Measurements from ENCODE around the gene CHCHD3.
"Not testable (repeated sequence)": the region's sequence is repeated elsewhere in the genome, so short reads cannot be mapped to it uniquely, and the experiment has no call there.

The CHCHD3 gene

DNA sequence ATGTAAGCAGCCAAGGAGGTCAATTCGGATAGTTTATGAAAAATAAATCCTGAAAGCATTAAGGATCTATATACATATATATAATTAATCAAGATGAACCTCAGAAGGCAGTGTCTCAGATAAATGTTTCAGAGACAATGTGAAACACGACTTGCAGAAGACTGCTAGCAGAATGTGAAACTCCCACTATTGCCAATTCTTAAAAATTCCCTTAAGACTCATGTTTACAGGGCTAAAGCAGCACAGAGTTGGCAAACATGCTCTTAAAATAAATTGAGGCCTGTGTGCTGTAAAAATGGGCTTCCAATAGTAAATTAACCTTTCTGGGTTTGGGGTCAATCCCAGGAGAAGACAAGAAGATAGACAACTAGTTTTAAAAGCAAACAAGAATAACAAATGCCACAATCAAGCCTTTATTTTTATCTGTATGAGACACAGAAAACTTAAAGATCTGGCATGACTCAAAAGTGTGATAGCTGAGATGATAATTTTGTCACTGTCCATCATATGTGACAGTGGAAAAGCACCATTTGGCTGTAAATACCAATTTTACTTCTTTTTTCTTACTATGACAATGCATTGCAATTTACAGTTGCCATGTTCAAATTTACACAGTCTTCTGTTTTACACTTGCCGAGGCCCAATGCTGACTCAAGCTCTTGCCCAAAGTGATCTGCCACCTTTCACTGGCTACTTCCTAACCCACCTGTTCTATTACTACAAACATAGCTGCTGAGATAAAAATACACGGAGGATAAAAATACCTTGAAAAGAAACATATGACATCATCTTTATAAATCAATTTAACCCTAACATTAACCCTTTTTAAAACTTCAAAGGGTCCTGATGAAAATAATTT lies 78.6 kb downstream of the CHCHD3 start:
- no peak for DNase-seq (ENCODE audit: low read depth in 2 of 2)

DNA sequence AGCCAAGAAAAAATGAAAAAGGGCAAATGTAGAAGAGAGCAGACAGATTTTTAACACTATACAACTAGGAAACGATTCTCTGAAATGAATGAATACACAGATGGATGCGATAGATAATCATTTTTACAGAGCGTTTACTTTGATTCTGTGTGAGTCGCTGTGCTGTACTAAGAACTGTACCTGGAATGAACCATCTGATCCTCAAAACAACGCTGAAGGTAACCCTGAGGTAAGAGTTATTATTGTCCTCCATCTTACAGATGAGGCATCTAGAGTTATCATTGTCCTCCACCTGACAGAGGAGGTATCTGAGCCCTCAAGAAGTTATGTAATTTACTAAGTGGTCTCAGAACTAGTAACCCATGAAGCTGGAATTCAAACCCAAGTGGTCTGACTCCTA lies 80.2 kb downstream of the CHCHD3 start:
- DNase-seq (ENCODE audit: low read depth in 2 of 2) = no peak

DNA sequence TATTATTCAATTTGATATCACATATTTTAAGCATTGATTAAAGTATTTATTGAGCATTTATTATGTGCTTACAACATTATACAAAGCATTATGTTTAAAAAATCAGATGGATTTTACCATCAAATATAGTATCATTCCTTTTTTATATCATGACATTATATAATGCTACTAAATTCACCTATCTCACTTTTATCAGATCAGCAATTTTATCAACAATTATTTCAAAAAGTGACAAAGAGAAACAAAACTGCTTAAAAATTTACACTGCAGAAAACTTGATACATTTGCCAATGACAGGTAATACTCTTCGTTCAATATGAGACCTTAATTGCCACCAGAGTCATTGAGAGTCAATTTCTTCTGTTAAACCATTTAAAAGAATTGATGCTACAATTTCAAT lies 82.0 kb downstream of the CHCHD3 start:
- DNase-seq (ENCODE audit: low read depth in 2 of 2) = no peak

DNA sequence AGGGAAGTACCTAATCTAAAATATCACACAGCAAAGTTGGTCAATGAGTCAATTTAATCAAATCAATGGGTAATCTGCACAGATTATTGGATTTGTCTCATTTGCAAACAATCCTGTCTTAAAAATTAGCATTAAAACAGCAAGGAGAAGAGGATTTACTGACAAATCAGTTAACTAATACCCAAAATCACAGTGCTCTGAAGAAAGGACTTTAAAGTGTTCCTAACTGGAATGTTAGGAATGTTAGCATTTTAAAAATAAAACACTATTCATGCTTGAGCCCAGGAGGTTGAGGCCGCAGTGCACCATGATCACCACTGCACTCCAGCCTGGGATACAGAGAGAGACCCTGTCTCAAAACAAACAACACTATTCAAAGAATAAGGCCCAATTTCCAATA lies 83.1 kb downstream of the CHCHD3 start:
- DNase-seq (ENCODE audit: low read depth in 2 of 2) = no peak

DNA sequence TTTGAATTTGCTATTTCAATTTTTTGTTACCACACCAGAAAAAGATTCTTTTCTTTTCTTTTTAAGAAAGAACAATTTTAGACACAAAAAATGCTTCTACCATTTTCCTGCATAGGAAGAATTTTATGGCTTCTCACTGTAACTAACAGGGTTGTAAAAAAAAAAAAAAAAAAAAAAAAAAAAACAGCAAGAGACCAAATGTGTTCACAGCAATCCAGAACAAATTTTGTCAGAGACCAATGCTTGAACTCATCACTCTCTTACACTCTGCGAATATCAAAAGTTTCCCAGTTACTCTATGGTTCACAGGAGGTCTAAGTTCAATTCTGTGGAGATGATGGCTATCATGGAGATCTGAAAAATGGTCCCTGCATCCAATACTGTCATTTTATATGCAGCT lies 84.4 kb downstream of the CHCHD3 start:
- no peak for DNase-seq (ENCODE audit: low read depth in 2 of 2)

DNA sequence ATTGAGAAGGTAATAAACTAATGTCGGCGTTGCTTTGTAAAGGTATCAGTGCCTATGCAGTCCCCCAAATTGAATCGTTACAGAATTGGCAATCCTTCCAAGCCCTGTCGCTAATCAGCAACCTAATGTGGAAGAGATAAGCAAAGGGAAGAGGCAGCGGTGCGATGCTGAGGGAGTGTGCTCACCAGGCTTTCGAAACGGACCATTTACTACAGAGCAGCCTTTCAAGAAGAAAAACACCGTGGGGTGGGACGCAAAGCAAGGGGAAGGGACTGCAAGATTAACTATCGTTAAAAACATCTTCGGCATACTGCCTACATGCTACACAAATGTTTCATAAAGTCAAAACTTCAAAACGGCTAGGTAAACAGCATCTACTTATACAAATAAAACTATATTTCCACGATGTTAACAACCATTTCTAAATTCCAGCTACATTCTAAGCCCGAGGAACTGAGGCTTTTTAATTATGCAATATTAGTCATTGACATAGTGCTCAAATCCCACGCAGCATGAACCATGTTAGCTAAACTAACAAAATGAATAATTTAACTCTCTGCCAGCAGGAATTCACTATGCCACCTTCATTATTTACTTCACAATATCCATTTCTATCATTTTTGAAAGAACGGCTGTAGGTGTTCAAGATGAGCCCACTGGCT lies 85.2 kb downstream of the CHCHD3 start:
- DNase-seq (ENCODE audit: low read depth in 2 of 2) = no peak

DNA sequence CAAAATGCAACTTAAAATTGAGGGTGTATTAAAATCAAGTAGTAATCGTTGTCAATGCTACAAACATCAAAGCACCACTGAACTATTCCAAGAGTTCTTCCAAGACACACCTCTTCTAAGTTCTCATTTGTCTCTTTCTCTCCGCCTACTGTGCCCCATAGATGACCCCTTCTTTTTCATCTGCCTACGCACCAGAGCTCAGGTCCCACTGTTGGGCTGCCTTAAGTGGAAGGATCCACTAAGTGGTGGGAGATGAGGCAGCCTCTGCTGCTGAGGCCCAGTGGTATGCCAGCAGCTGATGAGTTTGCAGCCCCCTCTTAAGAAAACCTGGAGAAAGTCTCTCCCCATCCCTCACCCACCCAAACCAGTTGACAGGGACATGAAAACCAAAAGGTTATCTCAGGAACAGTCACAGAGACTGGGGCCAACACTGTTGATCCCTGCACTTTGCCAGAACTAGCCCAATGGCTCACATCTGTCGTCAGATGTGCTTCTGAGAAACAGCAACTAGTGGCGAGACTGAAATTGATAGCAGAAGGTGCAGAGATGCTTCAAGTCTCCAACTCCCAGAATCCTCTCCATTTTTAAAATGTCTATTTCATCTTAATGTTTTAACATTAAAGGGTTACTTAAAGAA lies 88.4 kb downstream of the CHCHD3 start:
- no peak for DNase-seq (ENCODE audit: low read depth in 2 of 2)

DNA sequence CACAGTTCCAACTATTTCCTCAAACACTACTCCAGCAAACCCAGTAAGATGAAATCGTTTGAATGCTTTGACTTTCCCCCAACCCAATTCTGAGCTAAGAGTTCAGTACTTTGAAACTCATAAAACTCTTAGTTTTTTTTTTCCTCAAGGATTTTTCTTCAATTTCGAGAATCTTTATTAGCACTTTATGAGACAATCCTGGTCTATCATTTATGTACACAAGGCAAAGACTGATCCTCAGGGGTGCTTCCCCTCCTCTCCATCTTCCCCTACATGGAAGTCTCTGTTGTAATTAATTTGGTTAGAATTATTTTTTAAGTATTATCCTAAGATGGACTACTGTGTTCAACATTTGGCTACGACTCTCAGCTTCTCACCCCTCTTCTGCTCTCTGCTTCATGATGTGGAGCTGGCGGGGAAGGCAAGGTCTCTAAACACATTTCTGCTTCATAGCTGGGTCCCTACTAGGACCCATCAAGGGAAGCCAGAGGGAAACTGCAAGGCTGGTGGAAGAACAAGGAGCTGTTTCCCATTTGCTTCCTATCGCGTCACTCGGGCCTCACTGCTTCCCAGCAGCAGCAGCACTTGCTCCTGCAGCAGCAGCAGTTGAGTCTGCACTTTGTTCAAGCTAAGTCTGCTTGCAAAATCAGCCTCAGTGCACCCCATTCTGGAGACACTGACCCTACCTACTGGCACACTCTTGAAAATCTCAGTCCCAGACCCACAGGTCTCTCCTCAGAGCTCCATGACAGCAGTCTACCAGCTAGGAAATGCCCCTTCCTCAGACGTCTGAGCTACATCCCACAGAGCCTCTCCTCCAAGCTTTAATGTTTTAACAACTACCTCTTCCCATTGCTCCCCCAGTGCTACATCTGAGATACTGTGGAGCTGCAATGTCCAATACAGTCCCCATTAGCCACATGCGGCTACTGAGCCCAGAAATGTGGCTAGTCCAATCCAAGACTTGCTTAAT lies 90.0 kb downstream of the CHCHD3 start:
- DNase-seq (ENCODE audit: low read depth in 2 of 2) = no peak

DNA sequence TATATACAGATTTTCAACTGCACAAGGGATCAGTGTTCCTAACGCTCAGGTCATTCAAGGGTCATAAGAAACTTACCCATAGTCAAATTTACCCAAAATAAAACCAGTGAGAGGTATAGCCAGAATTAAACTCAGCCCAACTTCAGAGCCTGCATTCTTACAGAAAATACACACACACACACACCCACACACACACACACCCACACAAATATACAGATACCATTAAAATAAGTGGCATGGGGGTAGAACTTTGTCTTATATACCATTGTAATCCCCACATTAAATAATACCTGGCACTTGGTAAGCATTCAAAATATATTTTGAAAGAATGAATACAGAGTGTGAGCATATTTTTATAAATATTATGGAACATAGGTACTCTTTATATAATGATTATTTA lies 93.8 kb downstream of the CHCHD3 start:
- DNase-seq (ENCODE audit: low read depth in 2 of 2) = no peak

DNA sequence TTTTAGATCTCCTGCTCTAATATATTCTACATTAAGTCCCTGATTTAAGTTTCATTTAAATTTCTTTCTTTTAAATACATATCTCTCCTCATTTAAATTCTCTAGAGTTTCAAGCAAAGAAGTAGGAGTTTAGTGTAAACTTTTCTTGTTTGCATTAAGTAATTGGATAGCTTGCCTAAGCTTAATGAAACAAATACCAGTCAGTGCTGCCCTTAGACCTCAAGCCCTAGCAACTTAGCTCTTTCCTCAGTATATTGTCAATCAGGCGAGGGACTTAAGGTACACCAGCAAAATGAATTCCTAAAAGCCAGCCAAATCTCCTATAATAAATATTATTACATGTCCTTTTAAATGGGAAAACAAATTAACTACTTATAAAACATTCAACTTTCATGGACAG lies 101.5 kb downstream of the CHCHD3 start:
- no peak for DNase-seq (ENCODE audit: low read depth in 2 of 2)

DNA sequence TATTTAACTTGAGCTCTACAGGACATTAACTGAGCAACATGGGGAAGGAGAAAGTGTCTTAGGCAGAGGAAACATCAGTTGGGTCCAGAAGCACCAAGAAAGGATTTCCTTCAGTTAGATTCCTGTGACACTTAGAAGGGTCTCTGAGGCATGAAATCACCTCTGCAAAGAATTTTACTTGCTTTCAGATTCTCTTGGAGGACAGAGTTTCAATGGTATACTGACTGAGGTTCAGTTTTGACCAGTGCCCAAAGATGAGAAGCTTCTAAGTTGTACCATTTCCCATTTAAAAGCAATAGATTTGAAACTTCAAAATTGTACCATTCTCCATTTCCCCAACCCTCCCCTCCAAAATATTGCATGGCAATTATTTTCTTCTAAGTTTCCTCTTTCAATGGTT lies 102.4 kb downstream of the CHCHD3 start:
- no peak for DNase-seq (ENCODE audit: low read depth in 2 of 2)

DNA sequence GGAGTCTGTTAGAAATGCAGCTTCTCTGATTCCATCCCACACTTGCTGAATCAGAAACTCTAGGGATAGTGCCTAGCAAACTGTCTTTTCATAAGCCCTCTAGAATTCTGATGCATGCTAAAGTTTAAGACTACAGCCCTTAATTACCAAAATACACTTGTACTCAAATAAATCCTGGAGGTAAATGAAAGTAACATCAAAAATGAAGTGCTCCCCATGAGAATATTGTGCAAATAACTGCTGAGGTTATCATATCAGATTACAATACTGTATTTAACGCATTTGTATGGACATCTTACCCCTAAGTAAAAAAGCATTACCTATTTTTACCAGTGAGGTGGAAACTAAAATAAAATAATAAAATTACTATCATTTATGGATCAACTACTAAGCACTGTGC lies 104.7 kb downstream of the CHCHD3 start:
- DNase-seq (ENCODE audit: low read depth in 2 of 2) = no peak

DNA sequence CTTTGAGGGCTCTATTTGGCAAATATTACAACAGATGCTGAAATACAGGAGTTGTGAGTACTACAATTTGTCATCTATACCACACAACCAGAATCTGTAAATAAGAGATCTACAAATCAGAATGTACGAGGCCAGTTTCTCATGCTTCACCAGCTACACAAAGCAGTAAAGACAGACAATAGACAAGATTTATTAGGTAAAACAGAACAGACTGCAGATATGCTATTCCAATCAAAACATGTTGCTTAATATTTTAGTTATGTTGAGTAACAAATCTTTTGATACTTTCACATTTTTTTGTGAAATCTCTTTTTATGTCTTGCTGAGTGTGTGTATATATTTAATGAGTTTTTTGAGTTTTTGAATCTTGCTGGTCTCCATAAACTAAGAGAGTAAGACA lies 109.1 kb downstream of the CHCHD3 start:
- no peak for DNase-seq (ENCODE audit: low read depth in 2 of 2)

DNA sequence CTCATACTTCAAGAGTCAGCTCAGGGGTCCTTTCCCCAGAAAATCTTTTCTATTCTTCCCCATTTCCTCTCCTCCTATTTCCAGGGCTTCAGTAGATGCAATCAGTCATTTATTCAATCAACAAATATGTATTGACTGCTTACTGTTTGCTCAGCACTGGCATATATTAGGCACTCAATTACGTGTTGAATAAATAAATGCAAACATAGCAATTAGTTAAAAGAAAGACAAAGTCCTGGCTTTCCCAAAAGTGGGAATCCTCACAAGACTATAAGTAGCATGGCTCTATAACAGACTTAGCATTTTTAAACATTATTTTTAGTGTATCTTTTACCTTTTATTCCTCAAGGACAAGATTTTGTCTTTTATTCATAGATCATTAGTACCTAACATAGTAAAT lies 111.6 kb downstream of the CHCHD3 start:
- no peak for DNase-seq (ENCODE audit: low read depth in 2 of 2)

DNA sequence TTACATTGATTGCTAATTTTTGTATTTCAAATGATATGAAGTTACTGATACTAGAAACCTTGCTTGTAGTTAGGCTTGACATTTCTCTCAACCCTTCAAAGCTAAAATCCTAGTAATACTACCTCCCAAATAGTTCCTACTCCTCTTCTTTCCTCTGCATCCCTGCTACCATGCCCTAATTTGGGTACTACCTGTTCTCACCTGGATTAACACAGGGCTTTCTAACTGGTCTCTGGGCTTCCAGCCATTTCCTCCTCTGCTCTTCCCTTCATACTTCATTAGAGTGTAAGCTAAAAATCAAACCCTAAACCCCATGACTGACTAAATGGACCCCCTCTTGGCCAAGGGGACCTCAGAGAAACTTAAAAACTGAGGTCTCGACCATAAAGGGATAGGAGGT lies 112.4 kb downstream of the CHCHD3 start:
- DNase-seq (ENCODE audit: low read depth in 2 of 2) = no peak

DNA sequence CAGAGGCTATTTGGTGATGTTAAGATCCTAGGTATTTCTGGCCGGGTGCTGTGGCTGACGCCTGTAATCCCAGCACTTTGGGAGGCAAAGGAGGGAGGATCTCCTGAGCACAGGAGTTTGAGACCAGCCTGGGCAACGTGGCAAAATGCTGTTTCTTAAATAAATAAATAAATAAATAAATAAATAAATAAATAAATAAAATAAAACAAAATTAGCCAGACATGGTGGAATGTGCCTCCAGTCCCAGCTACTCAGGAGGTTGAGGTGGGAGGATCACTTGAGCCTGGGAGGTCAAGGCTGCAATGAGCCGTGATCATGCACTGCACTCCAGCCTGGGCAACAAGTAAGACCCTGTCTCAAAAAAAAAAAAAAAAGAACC lies 114.4 kb downstream of the CHCHD3 start:
- DNase-seq (ENCODE audit: low read depth in 2 of 2) = not testable (repeated sequence)

DNA sequence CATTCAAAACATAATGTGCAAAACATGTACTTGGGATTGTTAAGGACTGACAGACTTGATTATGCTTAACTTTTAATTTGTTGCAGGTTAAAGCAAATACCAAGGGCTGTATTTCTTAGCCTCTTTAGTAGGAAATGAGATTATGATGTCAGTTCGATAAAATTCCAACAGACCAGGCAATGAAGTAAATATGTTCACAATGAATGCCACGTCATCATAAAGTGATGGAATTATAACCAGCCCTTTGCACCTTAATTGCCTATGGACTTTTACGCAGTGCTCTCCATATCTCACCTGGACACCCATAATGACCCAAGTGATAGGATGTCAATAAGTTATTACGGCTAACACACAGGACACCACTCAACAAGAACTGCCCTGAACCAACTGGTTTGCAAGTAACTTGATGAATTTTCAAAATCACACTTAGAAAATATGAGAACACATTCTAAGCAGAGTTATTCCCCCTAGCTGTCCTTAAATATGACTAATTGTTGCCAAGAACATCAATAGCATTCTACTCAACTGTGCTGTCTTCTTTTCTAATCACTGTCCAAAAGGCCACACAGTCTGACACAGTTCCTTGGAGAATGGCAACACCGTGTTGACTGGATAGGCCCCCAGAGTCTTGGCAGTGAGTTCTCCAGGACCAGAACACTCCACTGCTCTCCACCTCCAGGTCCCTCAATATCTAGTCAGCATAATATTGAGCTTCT lies 115.0 kb downstream of the CHCHD3 start:
- DNase-seq (ENCODE audit: low read depth in 2 of 2) = no peak

DNA sequence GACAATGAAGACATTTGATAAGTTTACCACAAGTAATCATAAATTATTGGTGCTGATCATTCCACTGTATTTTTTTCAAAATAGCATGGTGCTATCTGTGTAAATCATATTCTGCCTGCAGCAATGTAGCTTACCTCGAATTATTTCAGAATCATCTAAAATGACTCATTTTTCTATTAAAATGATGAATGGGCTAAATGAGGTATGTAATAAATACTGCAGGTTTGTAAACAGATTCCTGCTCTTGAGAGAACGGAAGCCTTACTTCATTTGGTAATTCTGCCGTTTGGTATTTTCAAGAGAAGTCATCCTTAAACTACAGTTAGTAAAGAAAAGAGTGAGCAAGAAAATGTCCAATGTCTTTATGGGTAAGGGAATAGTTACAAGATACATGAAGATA lies 115.9 kb downstream of the CHCHD3 start:
- no peak for DNase-seq (ENCODE audit: low read depth in 2 of 2)

DNA sequence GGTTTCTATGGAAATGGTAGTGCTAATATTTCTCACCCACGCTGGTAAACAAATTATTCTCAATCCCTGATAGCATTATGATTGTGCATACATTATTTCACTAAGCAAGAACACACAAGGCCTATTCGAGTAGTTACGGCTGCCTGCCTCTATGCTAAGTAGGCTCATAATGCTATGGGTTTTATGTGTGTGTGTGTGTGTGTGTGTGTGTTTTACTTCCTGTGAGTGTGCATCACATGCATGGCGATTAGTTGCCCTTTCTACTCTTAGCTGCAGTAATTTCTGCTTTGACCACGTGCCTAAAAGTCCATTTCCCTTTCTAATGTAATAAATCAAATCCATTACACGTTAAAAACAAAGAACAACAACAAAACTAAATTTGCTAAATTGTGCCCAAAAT lies 117.0 kb downstream of the CHCHD3 start:
- no peak for DNase-seq (ENCODE audit: low read depth in 2 of 2)

DNA sequence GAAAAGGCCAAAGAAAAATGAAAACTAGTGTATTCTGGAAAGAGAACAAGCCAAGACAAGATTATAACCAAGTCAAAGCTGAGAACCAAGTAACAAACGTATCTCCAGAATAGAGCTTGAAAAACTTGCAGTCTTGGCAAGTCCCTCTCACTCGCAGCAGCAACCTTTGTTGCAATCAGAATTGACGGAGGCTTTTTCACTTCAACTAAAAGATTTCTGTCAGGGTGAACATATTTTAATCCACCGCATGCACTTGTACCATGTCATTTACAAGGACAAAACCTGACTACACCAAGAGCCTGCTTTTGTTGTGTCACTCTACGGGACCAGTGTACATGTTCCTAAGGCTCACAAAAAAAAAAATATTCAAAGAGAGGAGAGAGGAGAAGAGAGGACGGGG lies 122.0 kb downstream of the CHCHD3 start:
- no peak for DNase-seq (ENCODE audit: low read depth in 2 of 2)

DNA sequence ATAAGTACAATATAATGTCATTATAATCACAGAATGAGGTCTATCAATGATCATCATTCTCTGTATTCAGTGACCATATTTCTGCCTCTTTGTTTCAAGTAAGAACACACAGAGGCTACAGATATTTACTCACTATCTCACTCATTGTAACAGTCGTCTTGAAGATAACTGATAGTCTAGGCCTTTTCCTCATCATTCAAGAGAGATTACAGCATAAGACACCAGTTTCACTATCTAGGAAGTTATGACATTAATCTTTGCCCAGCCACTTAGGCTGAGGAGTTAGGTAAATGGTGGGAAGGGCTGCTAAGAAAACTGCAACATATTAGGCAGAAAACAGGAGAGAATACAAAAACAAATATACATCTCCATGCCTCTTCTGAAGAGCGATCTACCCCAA lies 125.3 kb downstream of the CHCHD3 start:
- no peak for DNase-seq (ENCODE audit: low read depth in 2 of 2)
